ENCODE measurements around the gene NFIB.

DNA sequence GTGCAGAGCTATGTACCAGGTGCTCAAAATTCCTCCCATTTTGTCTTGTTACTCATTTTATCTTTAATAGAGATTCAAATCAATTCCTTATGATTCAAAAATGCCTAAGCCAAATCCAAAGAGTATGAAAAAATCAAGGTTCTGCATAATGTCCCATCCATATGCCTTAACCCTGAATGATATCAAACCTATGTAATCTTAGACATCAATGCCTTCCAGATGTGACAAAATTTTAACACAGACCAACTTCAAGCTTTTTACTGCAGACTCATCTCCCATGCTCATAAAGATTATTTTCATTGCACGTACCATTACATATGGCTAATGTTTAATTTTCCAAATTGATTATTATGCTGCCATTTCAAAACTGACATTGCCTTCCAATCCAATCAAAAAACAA, 122.4 kb downstream of the NFIB start:
- TF ChIP-seq POLR2A (IDR thresholded peaks at IDR 0.05), result no peak
- TF ChIP-seq, protein P1, sequence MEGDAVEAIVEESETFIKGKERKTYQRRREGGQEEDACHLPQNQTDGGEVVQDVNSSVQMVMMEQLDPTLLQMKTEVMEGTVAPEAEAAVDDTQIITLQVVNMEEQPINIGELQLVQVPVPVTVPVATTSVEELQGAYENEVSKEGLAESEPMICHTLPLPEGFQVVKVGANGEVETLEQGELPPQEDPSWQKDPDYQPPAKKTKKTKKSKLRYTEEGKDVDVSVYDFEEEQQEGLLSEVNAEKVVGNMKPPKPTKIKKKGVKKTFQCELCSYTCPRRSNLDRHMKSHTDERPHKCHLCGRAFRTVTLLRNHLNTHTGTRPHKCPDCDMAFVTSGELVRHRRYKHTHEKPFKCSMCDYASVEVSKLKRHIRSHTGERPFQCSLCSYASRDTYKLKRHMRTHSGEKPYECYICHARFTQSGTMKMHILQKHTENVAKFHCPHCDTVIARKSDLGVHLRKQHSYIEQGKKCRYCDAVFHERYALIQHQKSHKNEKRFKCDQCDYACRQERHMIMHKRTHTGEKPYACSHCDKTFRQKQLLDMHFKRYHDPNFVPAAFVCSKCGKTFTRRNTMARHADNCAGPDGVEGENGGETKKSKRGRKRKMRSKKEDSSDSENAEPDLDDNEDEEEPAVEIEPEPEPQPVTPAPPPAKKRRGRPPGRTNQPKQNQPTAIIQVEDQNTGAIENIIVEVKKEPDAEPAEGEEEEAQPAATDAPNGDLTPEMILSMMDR (IDR thresholded peaks at IDR 0.05 in 4 of 5, conservative IDR thresholded peaks at IDR 0.05 in 1 of 5), result no peak
